Common myeloid progenitor, CD34-positive (primary cell): Measurements from ENCODE around the gene MAP3K4.

Experiments
- CTCF ChIA-PET: fragments of 350-600 bp; sonication (Branson Sonifier 250); formaldehyde crosslinking; loops from one replicate; lab custom pipeline; 2021; ENCODE audit warnings: antibody characterized with exemption; lab: Charles Lee
- POLR2A ChIA-PET: fragments of 350-600 bp; sonication (Branson Sonifier 250); formaldehyde crosslinking; loops from one replicate; lab custom pipeline; 2021; ENCODE audit warnings: antibody characterized with exemption; lab: Charles Lee
- DNase-seq, 3 donors: peaks; one replicate each; pipeline versions ENCODE4 v3.0.0 to v3.0.0-alpha.2; 2013
- H3K27ac ChIP-seq, 2 experiments: 1 replicate in 1 of 2; 2 replicates in 1 of 2; pipeline ENCODE4 v1.7.0; 2013; ENCODE audit warnings: inconsistent platforms in 2 of 2, low read length in 2 of 2, mild to moderate bottlenecking in 2 of 2, low read depth in 1 of 2, moderate library complexity in 1 of 2; ENCODE audit not compliant: severe bottlenecking in 2 of 2, insufficient read depth in 1 of 2, poor library complexity in 1 of 2
- H3K27me3 ChIP-seq, 5 experiments: replicated peaks in 2 of 5; 1 replicate in 3 of 5; 2 replicates in 2 of 5; pipeline versions ENCODE4 v1.6.1 to v1.7.0; 2013; ENCODE audit warnings: low read length in 4 of 5, mild to moderate bottlenecking in 2 of 5, moderate library complexity in 2 of 5, inconsistent platforms in 1 of 5; ENCODE audit not compliant: insufficient read depth in 5 of 5, control insufficient read depth in 4 of 5
- H3K36me3 ChIP-seq, 4 experiments: 1 replicate in 2 of 4; 2 replicates in 2 of 4; pipeline versions ENCODE4 v1.6.1 to v1.7.0; 2013; ENCODE audit warnings: low read length in 3 of 4, control low read depth in 1 of 4, mild to moderate bottlenecking in 1 of 4; ENCODE audit not compliant: control insufficient read depth in 4 of 4, insufficient read depth in 4 of 4
- H3K4me1 ChIP-seq, 4 experiments: 1 replicate in 3 of 4; 2 replicates in 1 of 4; pipeline versions ENCODE4 v1.6.1 to v1.7.1; 2013; ENCODE audit warnings: low read length in 3 of 4, mild to moderate bottlenecking in 3 of 4, control low read depth in 1 of 4, inconsistent platforms in 1 of 4, moderate library complexity in 1 of 4; ENCODE audit not compliant: control insufficient read depth in 4 of 4, insufficient read depth in 4 of 4; ENCODE audit errors: control extremely low read depth in 1 of 4
- H3K4me3 ChIP-seq, 7 experiments: 1 replicate in 4 of 7; 2 replicates in 3 of 7; pipeline versions ENCODE4 v1.5.1 to v1.7.0; 2013; ENCODE audit warnings: mild to moderate bottlenecking in 7 of 7, low read length in 6 of 7, moderate library complexity in 6 of 7, inconsistent platforms in 2 of 7, low read depth in 2 of 7, control low read depth in 1 of 7; ENCODE audit not compliant: insufficient read depth in 4 of 7, control insufficient read depth in 1 of 7; ENCODE audit errors: extremely low read depth in 1 of 7
- H3K9me3 ChIP-seq, 5 experiments: 1 replicate in 4 of 5; 2 replicates in 1 of 5; pipeline versions ENCODE4 v1.6.1 to v1.7.1; 2013; ENCODE audit warnings: low read length in 4 of 5, mild to moderate bottlenecking in 2 of 5, inconsistent platforms in 1 of 5, low read depth in 1 of 5, moderate library complexity in 1 of 5; ENCODE audit not compliant: control insufficient read depth in 4 of 5, insufficient read depth in 2 of 5; ENCODE audit errors: control extremely low read depth in 1 of 5
- WGBS: methylation state at CpG from one replicate; pipeline ENCODE4 v1.1.5; 2013; ENCODE audit not compliant: insufficient coverage; 5-methylcytosine and 5-hydroxymethylcytosine counted together

The MAP3K4 gene

DNA sequence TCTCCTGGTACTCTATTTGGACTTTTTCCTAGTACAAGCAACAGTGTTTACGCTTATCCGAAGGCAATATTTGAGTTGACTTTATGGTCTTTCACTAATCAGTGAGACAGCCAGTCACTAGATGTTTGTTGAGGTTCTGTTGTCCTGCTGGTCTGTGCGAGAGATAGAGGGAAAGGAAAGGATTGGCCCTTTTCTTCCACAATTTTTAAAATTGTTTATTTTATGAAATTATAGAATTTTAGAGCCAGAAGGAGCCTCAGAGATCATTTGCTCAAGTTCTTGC lies 44.4 kb downstream of the MAP3K4 start:
- Histone ChIP-seq H3K4me3 (no peak overlapping the region), H3K9me3 (no peaks in the 10 kb centered on the region), H3K4me1 (peaks cover 0 to 11% (median 1%) of the 10 kb centered on the region in 4 experiments), H3K27me3 (no peaks in the 10 kb centered on the region), H3K36me3 (peaks cover 9 to 29% (median 17%) of the 10 kb centered on the region in 4 experiments), H3K27ac (no peak overlapping the region)
- ChIA-PET POLR2A (no interaction called here), CTCF (interaction anchor here (1.1 kb wide), 1 partner anchor 12 kb away, joined by 3 read pairs; no protein-coding TSS in a partner anchor)
- WGBS, result 100% methylated on average over 2 of the region's 3 CpGs
- no peak for DNase-seq

DNA sequence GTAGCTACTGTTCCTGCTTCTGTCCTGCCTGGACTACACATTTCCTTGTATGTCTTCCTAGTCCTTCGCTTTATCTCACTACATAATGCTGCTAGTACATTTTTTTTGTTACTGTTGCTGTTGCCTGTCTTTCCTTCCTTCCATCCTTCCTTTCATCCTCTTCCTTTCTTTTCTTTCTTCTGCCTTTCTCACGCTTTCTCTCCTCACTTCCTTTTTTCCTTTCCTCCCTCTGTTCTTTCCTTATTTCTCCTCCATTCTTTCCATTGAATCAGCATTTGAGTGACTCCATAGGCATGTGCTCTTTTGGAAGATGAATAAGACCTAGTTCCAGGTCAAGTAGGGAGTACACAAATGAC lies 46.3 kb downstream of the MAP3K4 start:
- Histone ChIP-seq H3K9me3 (no peaks in the 10 kb centered on the region), H3K4me3 (no peak overlapping the region), H3K4me1 (peaks cover 0 to 11% (median 1%) of the 10 kb centered on the region in 4 experiments), H3K27ac (no peak overlapping the region), H3K36me3 (peaks cover 13 to 43% (median 23%) of the 10 kb centered on the region in 4 experiments), H3K27me3 (no peaks in the 10 kb centered on the region)
- no peak for DNase-seq
- POLR2A ChIA-PET, result no interaction called here
- WGBS, result 100% methylated on average over 1 of the region's 2 CpGs
- CTCF ChIA-PET, result no interaction called here

DNA sequence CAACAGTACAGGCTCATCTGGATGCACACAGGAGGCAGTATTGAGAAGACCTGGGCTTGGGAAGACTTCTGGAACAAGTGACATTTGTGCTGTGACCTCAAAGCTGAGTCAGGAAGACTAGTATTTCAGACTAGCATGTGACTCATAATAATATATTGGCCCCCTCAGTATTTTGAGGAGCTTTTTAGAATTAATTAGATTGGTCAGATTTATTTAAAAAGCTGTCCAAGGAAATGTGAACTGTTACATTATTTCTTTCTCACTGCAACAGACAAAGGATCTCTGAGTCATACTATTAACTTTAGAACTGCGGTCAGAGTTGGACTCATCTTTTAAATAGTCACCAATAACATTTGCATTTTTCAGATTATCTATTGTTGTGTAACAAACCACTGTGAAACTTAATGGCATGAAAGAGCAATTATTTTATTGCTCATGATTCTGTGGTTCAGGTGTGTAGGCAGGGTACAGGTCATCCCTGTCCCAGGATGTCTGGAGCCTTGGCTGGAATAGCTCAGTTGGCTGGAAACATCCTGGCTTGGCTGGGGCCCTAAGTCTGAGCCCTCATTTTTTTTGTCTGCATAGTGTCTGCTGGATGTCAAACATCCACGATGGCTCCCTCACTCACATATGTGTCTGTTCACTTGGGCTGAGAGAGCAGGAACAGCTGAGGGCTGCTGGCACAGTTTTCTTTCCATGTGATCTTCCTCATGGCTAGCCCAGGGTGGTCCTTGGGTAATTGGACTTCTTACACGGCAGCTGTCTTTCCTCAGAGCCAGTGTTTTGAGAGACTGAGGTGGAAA lies 46.9 kb downstream of the MAP3K4 start:
- H3K9me3 ChIP-seq, result no peaks in the 10 kb centered on the region
- no peak overlapping the region for H3K27ac ChIP-seq
- peaks cover 13 to 43% (median 23%) of the 10 kb centered on the region in 4 experiments for H3K36me3 ChIP-seq
- peaks cover 0 to 11% (median 1%) of the 10 kb centered on the region in 4 experiments for H3K4me1 ChIP-seq
- WGBS, result 89% methylated on average over 2 of the region's 3 CpGs
- no peak for DNase-seq
- no peaks in the 10 kb centered on the region for H3K27me3 ChIP-seq
- H3K4me3 ChIP-seq, result no peak overlapping the region
- CTCF ChIA-PET, result no interaction called here
- POLR2A ChIA-PET, result no interaction called here

DNA sequence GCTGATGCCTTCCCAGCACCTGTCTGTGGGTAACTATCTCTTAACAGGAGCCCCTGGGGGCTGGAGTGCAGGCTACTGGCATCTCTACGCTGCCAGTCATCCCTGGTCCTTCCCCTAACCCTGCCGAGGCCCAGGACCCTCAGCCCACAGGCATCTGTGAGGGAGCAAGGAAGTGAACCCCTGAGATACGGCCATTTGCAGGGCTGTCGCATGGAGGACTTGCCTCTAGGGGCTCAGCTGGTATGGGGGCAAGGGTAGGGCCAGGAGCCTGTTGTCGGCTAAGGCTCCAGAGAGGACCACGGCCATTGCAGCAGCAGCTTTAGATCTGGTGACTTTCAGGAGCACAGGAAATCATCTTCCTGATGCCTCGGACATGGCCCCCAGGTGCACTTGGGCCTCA lies 49.7 kb downstream of the MAP3K4 start:
- ChIA-PET CTCF (no interaction called here), POLR2A (no interaction called here)
- 98% methylated on average over 7 of the region's 7 CpGs for WGBS

DNA sequence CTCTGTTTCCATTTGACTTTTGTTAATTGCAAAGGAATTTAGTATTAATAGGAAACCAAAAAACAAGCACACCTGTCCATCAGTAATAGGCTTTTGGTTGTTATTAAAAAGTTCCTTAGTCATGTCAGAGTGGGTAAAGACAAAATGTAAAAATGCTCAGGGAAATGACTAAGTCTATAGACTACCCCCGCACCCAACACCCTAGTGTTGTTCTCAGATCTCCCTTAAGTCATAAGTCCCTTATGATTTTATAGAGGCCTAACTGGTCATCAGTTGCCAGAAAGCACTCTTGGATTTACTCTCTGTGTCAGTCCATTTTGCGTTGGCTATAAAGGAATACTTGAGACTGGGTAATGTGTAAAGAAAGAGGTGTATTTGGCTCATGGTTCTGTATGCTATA lies 52.8 kb downstream of the MAP3K4 start:
- H3K27me3 ChIP-seq, result no peaks in the 10 kb centered on the region
- H3K36me3 ChIP-seq, result peaks cover 7 to 34% (median 15%) of the 10 kb centered on the region in 4 experiments
- H3K27ac ChIP-seq, result no peak overlapping the region
- POLR2A ChIA-PET, result no interaction called here
- H3K4me1 ChIP-seq, result no peaks in the 10 kb centered on the region
- CTCF ChIA-PET, result interaction anchor here (1.4 kb wide), 1 partner anchor 12 kb away, joined by 4 read pairs; no protein-coding TSS in a partner anchor
- no peaks in the 10 kb centered on the region for H3K9me3 ChIP-seq
- no peak for DNase-seq
- 100% methylated on average over 2 of the region's 2 CpGs for WGBS
- H3K4me3 ChIP-seq, result no peak overlapping the region

More for the DNA sequence above, 49.7 kb downstream of the MAP3K4 start:
- H3K27me3 ChIP-seq, result no peaks in the 10 kb centered on the region
- no peak for DNase-seq
- no peaks in the 10 kb centered on the region for H3K4me1 ChIP-seq
- H3K36me3 ChIP-seq, result peaks cover 15 to 45% (median 23%) of the 10 kb centered on the region in 4 experiments
- H3K4me3 ChIP-seq, result no peak overlapping the region
- no peak overlapping the region for H3K27ac ChIP-seq
- no peaks in the 10 kb centered on the region for H3K9me3 ChIP-seq

DNA sequence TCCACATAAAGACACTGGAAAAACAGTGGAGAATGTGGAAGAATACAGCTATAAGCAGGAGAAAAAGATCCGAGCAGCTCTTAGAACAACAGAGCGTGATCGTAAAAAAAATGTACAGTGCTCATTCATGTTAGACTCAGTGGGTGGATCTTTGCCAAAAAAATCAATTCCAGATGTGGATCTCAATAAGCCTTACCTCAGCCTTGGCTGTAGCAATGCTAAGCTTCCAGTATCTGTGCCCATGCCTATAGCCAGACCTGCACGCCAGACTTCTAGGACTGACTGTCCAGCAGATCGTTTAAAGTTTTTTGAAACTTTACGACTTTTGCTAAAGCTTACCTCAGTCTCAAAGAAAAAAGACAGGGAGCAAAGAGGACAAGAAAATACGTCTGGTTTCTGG lies 57.1 kb downstream of the MAP3K4 start:
- WGBS, result 85% methylated on average over 7 of the region's 7 CpGs
- no peaks in the 10 kb centered on the region for H3K4me1 ChIP-seq
- H3K27ac ChIP-seq, result no peak overlapping the region
- ChIA-PET POLR2A (no interaction called here), CTCF (interaction anchor here (1.0 to 1.6 kb wide), 4 partner anchors 9 to 56 kb away, joined by 3 to 4 read pairs (median 4); no protein-coding TSS in a partner anchor)
- H3K4me3 ChIP-seq, result no peak overlapping the region
- DNase-seq, result no peak
- peaks cover 0 to 24% (median 11%) of the 10 kb centered on the region in 4 experiments for H3K36me3 ChIP-seq
- H3K27me3 ChIP-seq, result no peaks in the 10 kb centered on the region
- H3K9me3 ChIP-seq, result no peaks in the 10 kb centered on the region

DNA sequence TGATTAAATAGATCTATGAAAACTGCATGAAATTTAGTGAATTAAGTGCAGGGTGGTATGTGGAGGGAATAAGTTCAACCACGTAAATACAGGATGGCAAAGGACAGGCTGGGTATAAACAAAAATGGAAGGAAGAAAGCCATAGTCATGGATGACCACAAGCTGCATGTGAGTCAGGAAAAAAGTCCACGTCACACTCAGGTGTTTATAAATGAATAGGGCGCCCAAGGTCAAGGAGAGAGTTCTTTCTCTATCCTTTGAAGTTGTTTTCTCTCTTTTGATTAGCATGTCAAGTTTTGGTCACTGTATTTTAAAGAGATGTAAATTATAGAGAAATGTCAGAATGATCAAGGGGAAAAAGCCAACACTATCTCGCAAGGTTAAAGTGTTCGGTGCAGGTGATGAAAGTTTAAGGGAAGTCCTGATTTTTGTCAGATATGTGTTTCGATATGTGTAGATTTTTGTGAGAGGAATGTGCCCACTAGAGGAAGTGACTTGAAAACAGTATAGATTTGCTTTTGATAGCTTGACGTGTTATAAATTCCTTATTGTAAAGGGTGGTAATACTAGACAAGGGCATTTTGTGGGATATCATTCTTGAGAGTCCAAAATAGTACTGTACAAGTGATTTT lies 58.7 kb downstream of the MAP3K4 start:
- Histone ChIP-seq H3K36me3 (peaks cover 0 to 19% (median 7%) of the 10 kb centered on the region in 4 experiments), H3K27me3 (no peaks in the 10 kb centered on the region), H3K4me1 (no peaks in the 10 kb centered on the region), H3K9me3 (no peaks in the 10 kb centered on the region), H3K27ac (no peak overlapping the region), H3K4me3 (no peak overlapping the region)
- POLR2A ChIA-PET, result no interaction called here
- 97% methylated on average over 7 of the region's 7 CpGs for WGBS
- CTCF ChIA-PET, result no interaction called here
- DNase-seq, result no peak
